ENCODE measurements around the gene CCDC57. TPM values are rescaled to one million over a fixed set of nuclear protein-coding genes. Genes with fewer than 3 reads are reported as not detected.

The CCDC57 gene
- polyA plus RNA-seq, 1 donor: 29.9 TPM

DNA sequence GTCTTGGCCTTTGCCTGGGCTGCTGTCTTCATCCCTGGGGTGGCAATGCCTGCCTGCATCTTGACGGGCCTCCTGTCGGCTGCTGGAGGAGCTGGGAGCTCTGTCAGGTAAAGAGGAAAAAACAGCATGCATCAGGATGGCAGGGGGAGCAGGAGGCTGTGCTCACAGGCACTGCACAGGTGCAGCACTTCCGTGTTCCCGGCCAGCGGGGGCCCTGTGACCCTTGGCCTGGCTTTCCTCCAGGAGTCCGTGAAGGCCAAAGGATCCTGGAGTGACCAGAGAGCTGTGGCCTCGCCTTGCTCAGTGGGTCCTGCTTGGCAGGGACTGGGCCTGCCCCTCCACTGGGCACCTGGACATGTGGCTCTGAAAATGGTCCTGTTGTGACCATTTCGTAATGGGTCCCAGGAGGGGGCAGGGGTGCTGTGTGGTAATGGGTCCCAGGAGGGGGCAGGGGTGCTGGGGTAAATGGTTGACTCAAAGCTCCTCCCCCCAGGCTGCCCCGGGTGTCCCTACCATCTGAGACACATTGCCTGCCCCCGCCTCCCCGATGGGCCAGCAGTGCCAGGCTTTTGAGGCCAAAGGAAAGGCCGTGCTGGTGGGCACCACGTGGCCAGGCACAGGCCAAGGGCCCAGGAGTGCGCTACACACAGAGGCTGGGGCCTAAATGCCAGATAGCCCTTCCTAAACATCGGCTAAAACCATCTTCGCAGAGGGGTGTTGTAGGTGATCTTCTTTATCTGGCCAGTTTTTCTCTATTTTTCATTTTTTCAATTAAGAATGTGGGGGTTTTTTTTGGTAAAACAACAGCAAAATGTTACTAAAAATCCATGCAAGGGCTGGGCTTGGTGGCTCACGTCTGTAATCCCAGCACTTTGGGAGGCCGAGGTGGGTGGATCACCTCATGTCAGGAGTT, 110.6 kb downstream of the CCDC57 start:
- DNase-seq: no peak

DNA sequence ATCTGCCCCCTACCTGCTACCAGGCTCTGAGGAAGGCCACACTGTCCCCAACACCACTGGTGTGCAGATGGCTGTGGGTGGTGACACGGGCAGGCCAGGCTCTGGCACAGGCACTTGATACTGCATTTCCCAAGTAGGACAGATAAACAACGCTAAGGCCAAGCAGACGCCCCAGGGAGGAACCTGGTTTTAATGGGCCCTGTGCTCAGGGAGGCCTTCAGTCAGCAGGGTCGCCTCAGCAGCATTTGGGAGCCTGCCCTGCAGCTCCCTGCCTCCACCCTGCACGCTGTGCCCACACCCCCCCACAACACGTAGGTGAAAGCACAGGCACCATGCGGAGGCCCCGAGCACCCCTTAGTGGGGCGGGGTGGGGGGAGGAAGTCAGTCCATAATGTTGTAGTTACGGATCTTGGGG, 111.3 kb downstream of the CCDC57 start:
- no peak for DNase-seq

DNA sequence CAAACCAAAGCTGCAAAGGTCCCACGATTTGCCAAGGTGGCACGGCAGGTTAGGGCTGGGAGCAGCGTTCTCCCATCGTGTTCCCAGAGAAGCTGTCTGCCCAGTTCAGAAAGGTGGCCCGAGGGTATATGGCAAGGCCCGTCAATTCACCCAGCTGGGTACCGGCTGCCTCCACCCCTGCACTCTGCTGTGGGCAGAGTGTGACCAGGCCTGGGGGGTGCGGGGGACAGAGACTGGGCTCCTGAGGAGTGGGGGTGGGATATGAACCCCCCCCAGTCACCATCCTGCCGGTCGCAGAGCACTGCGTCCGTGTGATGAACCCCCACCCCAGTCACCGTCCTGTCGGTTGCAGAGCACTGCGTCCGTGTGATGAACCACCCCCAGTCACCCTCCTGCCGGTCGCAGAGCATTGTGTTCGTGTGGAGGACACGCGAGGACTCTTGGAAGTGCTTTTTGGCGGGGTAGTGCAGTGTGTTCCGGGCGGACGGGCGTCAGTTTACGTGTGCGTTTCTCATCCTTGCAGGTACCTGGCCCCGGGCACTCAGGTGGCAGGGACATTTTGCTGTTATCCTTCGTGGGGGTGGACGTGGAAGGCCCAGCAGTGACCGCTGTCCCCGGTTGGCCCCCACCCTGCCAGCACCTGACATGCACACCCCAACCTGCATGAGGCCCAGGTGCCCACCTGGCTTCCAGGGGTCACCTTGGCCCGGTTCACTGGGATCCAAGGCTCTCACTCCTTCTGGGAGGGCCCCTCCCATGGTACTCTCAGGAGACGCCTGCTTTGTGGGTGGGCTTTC, 111.9 kb downstream of the CCDC57 start:
- no peak for DNase-seq

DNA sequence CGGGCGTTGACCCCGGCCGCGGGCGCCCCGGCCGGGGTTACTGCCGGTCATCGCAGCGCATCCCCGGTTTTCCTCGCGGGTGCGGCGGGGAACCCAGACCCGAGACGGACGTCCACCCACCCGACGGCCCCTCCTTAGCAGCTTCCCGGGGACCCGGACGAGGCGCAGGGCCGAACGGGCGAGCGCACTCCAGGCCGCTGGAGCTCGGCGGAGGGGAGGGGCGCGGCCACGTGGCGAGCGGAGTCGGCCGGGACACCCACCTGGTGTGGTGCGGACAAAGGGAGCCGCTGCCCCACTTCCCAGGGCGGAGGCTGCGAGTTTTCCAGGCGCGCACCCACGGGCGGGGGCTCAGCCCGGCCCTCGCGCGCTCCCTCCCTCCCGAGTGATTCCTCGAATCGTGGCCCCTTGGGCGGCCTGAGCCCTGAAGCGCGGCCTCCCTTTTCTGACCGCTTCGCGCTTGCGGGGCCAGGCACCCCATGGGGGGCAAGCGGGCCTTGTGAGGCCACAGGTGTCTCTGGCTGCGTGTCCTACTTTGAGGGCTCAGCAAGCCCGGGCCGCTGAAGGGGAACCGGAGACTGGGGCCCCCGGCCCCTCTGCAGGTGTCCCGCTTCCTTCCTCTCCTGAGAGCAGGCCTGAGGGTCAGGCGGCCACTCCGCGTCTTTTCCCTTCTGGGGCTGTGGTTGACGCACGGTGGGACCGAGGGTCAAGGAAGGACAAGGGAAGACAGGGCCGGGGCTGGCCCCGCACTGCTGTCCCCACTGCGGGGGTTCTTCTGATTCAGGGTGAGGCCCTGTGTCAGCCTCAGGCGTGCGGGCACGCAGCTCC, 113.5 kb downstream of the CCDC57 start:
- DNase-seq: no peak

DNA sequence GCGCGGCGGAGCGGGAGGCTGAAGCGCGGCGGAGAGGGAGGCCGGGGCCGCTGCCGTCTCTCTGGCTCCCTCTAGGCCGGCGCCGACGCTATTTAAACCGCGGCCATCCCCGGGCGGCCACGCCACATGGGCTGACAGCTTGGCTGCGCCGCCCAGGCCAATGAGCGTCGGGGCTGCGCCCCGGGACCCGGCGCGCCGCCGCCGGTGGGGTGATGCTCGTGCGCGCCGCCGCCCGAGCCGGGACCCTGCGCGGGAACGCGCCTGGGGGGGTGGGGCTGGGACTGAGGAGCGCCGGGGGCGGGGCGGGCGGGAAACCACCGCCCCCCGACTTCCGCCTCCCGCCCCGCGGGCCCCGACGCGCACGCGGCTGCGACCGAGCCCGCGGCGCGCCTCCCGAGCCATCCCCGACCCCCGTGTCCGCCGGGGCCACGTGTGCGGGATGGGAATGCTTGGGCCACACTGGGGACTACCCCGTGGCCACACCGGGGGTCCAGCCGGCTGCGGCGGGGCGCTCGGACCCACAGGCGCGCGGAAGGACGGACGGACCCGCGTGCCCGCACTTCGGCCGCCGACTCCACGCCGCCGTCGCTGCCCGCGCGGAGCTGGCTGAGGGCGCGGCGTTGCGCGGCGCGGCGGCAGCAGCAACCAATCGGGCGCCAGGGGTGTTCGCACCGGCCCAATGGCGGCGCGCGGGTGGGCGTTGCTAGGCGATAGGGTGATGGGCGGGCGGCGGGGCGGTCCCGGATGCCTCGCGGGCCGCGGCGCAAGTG, 114.3 kb downstream of the CCDC57 start, which contains the start of gene FASN:
Gene FASN (minus strand): TSS at position 68 of the 770 bp plus-strand sequence. CDS start 1,791 bp downstream, outside the sequence.
- peak; percentile 98 for DNase-seq

DNA sequence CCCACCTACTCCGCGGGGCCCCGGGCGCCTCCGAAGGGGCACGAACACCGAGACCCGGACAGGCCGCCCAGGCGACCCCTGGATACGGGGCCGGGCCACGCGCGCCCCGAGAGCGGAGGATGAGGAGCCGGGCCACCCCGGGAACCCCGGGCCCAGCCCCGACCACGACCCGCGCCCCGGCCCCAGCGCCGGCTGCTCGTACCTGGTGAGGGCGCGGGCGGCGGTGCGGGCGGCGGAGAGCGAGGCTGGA, 114.8 kb downstream of the CCDC57 start:
- no peak for DNase-seq

DNA sequence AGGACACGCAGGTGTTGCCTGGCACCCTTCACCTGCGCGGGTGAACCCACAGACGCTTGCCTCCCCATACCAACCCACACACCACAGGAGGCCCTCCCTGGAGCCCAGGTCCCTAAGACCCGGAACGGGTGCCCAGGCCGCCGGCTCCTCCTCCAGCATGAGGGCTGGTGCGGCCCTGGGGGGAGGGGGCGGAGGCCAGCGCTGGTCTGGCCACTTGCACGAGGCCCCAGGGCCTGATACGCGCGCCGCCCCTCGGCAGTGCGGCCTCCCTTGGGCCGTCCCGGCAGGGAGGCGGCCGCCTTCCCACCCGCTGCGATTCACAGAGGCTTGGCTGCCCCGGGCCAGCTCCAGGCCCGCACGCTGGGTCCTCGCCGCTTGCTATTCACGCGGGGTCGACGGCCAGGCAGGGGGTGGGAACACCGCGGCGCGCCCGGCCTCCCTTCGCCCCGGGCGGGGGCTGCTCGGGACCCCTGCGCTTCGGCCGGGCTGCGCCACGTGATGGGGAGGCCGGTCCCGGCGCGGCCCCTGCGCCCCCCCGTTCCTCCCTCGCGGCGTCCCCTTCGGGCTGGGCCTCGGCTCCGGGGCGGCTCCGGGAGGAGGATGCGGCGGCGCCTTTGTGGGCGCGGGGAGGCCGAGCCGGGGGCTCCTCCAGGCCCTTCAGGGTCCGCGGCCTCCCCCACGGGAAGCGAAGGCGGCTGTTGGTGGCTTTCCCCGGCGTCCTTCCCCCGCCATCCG, 115.3 kb downstream of the CCDC57 start:
- DNase-seq: peak; percentile 19

DNA sequence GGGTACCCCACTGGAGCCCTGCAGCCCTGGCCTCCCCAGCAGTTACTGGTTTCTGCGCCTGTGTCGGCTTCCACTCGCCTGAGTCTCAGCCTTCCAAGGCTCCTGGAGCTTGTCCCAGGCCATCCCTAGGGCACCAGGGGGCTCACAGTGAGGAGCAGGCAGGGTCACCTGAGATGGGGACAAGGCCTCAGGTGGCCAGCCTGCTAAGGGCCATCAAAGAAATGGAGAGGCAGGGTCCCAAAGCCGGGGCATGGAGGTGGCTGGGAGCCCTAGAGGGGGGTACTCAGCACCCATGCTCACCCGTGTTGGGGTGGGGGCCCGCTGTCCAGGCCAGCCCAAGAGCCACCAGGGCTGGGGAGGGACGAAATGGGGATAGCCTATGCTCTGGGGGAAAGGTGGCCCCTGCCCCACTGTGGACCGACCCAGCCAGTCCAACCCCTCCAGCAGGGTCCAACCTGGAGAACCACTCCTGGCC, 115.9 kb downstream of the CCDC57 start:
- no peak for DNase-seq

DNA sequence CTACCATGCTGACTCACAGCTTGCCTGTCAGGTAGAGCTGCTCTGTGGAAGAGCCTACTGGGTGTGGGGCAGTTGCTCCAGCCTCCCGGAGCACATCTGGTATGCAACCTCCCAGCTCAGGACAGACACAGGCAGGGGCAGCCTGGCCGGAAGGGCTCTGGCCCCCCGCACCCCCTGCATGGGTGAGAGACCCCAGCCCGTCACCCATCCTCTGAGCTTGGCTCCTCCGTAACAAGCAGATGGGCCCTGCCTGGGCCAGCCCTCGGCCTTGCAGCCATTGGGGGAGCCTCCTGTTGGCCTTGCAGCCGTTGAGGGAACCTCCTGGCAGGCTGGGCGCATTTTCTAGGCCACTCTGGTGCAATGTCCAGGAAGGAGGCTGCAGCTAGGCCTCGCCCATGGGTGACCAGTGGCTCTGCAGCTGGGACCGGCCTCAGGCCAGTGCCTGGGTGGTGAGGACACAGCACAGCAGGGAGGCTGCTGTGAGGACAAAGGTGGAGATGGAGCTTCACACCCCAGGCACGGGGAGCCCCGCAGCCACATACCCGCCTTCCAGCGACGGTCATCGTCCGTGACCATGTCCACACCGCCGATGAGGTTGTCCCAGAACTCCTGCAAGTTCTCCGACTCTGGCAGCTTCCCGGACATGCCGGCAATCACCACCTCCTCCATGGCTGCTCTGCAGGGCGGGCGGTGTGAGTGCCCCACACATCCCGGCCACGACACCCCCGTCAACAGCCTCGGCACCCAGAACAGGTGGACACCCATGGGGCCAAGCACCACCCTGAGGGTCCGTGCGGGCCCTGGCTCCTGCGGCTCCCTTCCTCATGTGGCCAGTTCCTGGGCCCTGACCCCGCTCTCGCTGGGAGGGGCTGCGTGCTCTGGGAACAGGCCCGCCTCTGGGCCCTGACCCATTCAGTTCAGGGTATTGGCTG, 116.6 kb downstream of the CCDC57 start:
- DNase-seq: no peak

DNA sequence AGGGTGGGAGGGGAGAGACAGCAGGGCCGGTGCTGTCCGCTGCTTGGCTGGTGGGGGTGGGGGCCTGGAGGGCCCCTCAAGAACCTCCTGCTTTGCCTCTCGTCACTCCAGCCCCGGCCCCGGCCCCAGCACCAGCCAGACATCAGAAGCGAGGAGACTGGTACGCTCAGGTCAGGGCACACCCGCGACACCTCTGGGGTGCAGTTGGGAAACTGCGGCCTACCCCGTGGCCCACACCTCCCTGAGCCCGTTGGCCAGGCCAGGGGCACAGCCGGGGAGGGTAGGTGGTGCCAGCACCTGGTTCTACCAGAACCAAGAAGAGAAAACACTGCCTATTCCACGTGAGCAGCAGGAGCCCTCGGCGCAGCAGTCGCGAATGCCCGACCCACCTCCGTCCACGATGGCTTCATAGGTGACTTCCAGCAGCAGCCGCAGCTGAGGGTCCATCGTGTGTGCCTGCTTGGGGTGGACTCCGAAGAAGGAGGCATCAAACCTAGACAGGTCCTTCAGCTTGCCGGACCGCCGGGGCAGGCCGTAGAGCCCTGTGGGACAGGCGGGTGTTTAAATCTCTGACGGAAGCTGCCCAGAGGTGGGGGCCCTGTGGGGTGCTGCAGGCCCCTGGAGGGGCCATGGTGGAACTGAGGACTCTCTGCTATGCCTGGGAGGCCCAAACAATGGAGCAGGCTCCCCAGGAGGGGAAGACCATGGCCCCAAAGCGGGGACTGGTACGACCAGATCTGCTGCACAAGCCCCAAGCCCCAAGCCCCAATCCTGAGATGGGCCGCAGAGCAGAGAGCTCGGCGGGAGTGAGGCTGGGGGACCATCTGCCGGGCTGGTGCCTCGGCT, 117.5 kb downstream of the CCDC57 start:
- DNase-seq: no peak

DNA sequence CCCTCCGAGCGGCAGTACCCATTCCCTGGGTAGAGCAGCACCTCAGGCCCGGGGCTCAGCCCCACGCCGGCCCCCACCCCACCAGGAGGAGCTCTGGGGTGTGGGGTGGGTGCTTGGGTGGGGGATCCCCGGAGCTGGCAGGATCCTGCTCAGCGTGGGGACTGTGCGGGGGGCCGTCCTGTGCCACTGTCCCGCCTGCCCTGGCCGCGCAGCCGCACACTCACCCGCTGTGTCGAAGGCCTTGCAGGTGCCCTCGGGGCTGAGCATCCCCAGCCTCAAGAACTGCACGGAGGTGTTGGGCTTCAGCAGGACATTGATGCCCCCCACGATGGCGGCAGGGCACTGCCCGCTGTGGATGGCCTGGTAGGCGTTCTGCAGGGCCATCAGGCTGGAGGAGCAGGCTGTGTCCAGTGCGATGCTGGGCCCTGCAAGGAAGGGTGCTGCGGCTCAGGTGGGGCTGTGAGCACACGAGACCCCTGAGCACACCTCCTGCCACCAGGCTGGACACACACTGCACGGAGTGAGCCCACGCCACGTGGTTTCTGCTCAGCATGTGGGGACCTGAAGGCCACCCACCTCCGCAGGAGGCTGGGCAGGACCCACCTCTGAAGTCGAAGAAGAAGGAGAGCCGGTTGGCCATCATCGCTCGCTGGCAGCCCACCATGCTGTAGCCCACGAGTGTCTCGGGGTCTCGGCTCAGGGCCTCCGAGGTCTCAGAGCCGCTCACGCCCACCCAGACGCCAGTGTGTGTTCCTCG, 119.5 kb downstream of the CCDC57 start:
- no peak for DNase-seq

DNA sequence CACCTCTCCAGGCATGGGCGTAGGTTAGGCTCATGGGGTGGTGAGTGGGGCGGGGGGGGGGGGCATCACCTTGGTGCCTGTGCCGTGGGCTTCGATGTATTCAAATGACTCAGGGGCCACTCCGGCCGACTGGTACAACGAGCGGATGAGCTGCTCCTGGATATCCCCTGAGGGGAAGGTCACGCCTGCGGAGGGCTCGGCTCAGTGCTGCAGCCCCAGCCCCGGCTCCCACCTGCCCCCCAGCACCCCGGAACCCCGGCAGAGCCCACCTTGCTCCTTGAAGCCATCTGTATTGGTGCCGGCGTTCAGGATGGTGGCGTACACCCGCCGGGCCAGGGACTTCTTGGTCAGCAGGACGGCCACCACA, 120.0 kb downstream of the CCDC57 start:
- no peak for DNase-seq

DNA sequence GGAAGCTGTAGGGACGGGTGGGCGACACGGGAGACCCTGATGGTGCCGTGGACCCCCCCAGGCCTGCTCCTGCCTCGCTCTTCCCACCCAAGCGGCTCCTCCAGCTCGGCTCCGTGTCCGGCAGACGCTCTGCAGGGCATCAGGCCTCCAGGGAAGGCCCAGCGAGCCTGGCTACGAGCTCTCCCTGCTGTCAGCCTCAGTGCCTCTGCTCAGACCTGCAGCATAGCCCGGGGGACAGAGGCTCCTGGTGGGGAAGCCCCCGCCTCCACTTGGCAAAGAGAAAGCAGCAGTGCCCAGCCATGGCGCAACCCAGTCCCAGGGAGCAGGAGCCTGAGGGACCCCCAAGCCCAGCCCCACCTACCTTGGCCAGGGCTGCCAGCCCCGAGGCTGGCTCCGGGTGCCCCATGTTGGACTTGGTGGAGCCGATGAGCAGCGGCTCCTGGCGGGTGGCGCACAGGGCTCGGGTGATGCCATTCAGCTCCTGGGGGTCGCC, 120.5 kb downstream of the CCDC57 start:
- no peak for DNase-seq

DNA sequence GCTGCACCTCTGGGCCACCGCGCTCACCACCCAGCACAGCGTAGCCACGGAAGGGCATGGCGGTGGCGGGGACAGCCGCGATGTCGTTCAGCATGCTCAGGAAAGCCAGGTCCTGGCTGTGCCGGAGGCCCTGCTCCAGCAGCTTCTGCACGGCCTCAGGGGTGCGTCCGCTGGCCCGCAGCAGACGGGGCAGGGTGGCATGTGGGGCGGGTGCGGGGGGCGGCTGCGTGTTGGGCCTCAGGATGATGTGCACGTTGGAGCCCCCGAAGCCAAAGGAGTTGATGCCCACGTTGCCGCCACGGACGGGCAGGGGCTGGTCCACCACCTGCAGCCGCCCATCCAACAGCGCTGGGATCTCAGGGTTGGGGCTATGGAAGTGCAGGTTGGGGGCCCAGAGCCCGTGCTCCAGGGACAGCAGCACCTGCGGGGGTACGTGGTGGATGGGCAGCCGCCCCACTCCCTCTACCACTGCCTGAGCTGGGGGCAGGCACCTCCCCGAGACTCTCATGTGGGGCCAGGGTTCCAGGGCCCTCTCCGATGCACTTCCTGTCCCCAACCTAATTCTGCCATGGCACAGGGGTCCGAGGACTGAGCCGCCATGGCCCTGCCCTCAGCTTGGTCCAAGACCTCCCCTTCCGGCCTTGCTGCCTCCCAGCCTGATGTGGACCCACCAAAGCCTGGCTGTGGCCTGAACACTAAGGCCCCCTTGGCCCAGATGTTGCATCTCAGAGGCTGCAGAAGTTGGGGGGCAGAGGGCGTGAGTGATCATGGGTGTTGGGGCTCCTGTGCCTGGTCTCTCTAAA, 121.2 kb downstream of the CCDC57 start:
- no peak for DNase-seq

DNA sequence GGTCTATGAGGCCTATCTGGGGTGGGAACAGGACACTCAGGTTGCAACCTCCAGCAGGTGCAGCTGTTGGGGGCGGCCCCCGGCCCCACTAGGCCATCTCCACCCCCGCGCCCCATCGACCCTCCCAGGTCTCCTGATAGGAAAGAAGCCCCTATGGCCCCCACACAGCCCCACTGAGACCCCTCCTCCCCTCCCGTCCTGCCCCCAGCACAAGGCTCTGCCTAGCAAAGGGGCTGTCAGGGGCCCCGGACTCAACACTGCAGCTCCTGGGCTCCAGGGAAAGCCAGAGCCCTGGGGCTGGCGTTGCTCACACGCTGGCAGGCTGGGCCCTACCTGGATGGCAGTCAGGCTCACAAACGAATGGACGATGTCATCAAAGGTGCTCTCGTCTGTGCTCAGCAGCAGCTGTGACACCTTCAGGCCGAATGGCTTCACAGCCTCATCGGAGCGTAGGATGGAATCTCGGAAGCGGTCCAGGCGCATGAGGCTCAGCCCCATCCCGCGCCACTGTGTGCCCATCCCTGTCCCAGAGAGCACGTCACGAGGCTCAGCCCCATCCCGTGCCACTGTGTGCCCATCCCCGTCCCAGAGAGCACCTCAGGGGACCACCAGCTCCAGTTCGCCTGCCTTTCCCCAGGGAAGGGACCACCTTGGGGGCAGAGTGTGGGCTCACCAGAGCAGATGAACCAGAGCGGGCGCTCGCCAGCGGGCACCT, 121.9 kb downstream of the CCDC57 start:
- DNase-seq: no peak

DNA sequence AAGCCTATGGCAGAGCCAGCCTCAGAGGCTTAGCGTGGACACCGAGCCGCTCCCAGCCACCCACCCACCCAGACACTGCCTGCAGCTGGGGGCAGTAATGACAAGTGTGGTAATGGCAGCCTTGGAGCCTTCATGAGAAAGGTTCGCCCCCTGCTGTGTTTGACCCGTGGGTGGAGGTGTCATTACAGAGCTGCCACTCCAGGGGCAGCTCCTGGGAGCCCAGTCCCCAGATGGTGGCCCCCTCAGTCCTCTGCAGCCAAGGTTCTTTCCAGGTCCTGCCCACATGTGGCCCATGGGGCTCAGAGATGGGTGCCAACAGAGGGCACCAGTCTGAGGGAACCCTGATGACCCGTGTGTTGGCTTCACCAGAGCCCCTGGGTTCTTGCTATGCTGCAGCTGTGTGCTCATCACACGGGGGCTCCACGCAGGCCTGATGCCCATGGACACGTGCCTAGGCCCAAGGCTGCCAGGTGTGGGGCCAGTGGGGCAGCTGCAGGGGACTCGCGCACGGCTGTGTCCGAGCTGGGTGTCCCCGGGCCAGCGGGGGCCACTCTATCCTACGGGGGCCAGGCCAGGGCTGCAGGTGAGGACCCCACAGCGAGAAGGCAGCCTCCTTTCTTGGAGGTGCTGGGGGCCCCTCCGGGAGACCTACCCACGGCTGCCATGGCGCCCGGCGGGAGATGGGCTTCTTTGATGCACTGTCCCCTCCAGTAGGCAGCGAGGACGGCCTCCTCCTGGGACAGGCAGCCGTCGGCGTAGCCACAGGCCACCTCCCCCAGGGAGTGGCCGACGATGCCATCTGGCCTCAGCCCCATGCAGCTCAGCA, 122.7 kb downstream of the CCDC57 start:
- no peak for DNase-seq

Data from hindlimb muscle (tissue), 1 donor.